NK-92 (cell line): ENCODE data around the gene WDFY4.

Experiments
- DNase-seq: peaks from one replicate; lab custom pipeline; 2025; ENCODE audit not compliant: unreplicated experiment; lab: John Stamatoyannopoulos, UW

Gene WDFY4

DNA sequence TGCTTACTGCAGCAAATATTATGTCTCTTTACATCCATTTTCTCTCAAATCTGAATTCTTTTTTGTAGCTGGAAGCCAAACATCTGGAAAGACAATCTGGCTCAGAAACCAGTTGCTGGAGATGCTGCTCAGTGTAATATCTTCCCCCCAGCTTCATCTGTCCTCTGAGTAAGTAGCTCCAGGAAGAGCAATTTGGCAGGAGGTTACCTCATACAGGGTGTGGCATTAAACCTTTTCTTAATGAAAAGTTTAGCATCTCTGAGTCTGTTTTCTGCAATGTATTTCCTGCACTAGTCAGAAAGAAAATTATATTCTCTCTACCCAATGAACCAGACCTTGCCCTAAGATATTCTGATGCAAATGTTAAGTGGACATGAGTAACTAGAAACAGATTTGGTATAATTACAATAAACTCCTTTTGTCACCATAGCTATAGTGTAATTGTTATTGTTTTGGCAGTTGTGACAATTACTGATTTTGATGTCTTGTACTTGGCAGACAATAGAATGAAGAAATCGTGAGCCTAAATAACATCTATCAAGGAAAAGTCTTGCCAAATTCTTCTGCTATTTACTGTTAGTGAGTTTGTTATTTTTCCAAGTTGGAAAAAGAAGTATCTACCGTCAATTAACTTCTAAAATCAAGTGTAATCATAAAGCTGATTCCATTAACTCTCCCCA lies 123.3 kb downstream of the WDFY4 start:
- no peak for DNase-seq

DNA sequence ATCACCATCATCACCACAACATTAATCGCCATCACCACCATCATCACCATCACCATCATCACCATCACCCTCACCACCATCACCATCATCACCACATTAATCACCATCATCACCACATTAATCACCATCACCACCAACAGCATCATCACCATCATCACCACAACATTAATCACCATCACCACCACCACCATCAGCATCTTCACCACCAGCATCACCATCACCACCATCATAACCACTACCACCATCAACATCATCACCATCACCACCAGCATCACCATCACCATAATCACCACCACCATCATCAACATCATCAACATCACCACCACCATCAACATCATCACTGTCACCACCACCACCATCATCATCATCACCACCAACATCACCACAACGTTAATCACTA lies 124.6 kb downstream of the WDFY4 start:
- DNase-seq = no peak

DNA sequence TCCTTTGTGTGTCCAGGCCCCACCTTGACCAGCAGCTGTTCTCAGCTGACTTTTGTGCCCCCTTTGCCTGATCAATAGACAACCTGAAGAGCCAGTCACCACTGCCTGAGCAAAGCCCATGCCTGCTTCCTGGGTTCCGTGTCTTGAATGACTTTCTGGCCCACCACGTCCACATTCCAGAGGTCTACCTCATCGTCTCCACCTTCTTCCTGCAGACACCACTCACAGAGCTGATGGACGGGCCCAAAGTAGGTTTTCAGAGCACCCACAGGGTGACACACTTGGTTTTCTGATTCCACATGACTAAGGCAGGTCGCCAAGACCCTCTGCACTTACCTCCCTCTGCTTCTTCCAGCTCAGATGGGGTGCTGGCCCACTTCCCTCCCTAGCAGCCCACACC lies 126.8 kb downstream of the WDFY4 start:
- no peak for DNase-seq

DNA sequence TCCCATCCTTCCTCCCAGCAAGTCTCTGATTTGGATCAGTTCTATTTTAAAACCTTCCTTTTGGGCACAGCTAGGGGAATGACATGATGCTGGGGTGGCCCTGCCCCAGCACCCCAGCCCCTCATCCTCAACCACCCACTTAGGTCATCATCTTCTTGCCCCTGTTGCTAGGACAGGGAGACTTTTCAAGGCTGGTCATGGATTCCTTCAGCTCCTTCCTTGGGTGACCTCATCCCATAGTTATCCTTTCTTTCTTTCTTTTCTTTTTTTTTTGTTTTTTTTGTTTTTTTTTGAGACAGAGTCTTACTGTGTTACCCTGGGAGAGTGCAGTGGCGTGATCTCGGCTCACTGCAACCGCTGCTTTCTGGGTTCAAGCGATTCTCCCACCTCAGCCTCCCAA lies 127.2 kb downstream of the WDFY4 start:
- DNase-seq = no peak

DNA sequence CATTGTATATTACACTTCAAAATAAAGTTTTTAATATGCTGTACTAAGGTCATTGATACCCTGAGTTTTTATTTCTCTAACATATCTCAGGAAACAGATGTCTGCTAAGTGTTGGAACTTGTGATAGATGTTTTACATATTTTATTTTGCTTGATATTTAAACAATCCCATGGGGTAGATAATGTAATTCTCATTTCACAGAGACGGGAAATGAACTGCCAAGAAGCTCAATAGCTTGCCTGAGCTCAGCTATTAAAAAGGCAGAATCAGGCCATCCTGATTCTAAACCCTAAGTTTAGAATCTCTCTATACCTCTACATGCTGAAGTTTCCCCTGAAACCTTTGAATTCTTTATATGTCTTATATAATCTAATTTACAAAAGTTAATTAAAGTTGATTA lies 128.6 kb downstream of the WDFY4 start:
- DNase-seq = no peak

DNA sequence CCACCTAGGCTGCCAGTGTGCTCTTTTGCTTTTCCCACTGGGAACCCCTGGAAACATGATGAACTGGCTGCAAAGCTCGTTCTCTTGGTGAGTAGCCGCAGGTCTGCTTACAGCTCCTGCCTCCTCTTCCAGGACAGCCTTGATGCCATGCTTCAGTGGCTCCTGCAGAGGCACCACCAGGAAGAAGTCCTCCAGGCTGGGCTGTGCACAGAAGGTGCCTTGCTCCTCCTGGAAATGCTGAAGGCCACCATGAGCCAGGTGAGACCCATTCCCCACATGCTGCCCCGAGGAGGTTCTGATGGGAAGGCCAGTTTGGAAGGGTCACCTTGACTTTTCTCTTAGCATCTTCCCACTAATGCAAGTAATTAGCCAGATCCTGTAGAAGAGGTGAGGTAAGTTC lies 129.2 kb downstream of the WDFY4 start:
- DNase-seq = no peak

DNA sequence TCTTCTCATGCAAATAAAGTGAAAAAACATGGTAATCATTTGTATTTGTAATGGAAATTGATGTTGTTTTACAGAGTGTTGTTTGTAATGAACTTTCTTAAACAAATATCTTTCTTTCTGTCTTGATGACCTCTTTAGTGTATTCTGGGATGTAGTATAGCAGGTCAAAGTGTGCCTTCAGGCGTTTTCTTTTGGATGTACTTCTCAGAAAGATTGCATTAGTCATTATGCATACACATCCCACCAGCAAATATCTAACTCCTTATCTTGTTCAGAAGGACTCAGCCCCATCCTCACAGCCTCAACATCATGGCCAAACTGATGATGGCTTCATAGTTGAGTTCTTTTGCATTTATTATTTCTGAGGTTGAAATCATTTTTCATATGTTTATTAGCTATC lies 130.3 kb downstream of the WDFY4 start:
- DNase-seq = no peak

DNA sequence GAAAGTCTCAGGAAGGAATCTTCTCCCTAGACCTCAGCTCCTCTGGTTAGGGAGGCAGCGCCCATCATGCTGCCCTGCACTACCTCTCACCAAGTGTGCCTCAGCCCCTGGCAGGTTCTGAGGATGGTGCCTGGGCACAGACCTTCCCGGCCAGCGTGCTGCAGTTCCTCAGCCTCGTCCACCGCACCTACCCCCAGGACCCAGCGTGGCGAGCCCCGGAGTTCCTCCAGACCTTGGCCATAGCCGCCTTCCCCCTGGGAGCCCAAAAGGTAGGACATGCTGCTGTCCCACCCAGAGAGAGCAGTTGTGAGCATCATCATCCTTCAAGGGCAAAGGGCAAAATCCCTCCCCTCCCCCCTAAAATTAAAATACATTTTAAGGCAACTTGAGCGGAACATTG lies 132.5 kb downstream of the WDFY4 start:
- DNase-seq = no peak

DNA sequence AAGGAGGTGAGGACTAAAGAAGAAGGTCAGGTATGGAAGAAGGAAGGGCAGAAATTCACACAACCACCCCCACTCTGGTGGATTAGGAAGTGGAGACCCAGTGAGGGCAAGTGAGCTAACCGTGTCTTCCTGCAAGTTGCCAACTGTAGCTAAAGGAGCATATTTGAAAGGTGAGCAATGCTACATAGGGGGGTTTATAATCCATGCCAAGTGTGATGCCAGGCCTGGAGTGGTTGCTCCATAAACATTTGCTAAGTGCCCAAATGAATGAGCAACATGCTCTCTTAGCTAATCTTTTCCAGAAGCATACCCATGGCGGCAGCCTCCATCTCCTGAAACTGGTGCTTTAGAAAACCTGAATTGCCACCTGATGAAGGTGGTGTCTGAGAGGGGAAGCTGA lies 133.4 kb downstream of the WDFY4 start:
- no peak for DNase-seq

DNA sequence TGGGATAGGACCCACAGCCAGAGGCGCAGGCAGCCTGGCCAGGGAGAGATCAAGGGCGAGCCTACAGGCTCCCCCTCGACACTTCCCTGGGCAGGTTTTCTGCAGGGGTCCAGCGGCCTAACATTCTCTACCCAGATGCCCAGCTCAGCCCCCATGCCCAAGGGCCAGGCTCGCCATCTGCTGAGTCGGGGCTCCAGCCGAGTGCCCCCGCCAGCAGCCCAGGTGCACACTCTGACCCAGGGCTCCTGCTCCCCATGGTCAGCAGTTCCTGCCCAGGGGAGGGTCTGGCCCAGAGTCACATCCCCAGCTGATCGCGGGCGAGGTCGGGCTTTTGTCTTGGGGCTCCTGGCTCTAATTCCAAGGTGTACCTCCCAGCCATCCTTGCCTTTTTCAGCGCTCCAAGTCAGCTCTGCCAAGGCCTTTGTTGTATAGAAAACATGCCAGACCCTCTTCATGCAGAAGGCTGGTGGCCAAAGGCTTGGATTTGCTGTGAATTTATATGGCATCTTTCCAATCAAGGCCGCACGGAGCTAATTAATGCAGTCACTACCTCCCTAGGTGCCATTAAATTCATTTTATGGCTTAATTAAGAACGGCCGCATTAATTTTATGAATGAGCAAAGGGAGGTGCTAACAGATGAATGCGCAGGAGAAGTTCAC lies 134.3 kb downstream of the WDFY4 start:
- DNase-seq = no peak

DNA sequence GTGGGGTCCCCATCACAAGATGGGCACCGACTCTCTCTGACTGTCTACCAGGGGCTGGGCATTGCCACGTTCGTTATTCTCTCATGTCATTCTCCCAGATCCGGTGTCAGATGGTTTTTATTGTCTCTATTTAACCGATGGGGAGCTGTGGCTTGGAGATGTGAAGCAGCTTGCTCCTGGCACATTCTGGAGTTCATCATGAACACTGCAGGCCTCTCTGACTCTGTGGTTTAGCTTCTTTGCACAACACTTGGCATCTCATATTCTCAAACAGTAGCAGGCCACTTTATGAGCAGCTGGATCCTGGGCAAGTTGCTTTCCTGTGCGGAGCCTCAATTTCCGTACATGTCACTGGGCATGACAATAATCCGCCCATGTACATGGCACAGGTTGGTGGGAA lies 135.1 kb downstream of the WDFY4 start:
- DNase-seq = no peak

DNA sequence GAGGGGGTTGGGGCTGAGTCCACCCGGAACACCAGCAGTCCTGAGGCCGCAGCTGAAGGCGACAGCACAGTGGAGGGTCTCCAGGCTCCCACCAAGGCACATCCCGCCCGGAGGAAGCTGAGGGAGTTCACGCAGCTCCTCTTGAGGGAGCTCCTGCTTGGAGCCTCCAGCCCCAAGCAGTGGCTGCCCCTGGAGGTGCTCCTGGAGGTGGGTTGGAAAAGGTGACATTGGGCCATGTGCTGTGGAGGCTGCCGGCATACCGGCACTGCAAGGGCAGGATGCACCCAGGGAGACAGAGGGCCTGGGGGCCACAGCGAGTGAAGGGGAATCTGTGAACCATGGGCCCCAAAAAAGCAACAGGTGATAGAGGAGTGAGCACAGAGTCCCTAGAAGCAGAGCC lies 135.6 kb downstream of the WDFY4 start:
- no peak for DNase-seq

DNA sequence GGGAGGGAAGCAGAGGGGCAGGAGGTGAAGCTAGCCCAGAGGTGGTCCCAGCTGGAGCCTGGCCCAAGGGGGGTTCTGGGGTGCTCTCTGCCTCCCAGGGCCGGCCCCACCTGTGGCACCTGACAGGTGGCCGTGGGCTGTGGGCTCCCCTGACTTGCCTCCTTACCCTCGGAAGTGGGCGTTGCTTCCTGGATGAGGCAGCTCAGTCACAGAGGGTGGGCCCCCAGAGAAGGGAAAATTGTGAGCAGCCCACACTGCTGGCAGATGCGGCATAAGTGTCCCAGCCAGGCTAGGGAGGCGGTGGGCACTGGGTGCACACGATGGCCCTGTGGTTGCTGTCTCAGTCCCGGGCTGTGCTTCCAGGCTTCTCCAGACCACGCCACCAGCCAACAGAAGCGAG lies 136.0 kb downstream of the WDFY4 start:
- DNase-seq = no peak

DNA sequence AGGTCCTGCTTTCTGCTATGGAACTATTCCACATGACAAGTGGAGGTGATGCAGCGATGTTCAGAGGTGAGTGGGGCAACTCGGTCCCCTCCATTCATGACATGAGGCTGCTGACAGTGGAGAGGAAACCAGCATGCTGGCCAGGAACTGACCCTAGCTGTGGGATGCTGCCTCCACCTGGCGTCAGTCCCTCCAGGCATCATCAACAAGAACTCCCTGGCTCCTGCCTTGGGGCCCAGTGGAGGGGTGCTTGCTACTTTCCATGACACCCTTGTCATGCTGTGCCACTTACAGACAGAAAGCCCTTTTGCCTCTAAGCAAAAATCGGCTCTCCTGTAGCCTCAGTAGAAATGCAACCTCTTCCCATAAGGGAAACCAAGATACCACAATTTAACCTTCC lies 136.4 kb downstream of the WDFY4 start:
- DNase-seq = no peak

DNA sequence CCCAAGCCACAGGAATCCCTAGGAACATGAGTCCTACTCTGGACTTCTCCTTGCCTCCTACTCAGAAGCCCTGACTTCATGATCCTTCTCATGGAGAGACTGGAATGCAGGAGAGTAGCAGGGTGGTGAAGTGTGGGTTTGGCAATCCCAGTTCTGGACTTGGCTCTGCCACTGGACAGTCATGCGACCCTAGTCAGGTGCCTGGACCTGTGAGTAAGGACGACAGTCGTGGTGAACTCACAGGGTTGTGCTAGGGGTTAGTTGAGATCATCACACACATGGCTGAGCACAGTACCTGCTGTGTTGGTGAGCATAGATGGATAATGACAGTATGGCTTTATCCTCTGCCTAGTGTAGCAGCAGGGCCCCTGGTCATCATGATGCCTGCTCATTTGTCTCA lies 137.0 kb downstream of the WDFY4 start:
- no peak for DNase-seq

DNA sequence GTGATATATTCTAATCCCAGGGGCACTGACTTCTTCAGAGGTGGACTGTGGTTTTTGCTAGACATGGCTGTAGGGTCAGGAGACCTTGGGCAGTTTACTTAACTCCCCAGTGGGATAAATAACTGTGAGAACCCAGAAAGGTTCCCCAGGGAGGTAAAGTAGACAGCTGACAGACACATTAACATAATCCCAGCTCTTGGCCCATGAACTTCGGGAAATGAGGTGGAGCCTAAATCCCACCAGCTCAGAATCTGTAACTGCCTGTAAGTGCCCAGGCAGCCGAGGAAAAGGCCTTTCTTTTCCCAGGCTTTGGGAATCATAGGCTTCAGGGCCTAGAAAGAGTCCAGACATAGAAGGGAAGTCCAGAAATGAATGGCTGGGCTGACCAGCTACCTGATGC lies 149.0 kb downstream of the WDFY4 start:
- DNase-seq = no peak

DNA sequence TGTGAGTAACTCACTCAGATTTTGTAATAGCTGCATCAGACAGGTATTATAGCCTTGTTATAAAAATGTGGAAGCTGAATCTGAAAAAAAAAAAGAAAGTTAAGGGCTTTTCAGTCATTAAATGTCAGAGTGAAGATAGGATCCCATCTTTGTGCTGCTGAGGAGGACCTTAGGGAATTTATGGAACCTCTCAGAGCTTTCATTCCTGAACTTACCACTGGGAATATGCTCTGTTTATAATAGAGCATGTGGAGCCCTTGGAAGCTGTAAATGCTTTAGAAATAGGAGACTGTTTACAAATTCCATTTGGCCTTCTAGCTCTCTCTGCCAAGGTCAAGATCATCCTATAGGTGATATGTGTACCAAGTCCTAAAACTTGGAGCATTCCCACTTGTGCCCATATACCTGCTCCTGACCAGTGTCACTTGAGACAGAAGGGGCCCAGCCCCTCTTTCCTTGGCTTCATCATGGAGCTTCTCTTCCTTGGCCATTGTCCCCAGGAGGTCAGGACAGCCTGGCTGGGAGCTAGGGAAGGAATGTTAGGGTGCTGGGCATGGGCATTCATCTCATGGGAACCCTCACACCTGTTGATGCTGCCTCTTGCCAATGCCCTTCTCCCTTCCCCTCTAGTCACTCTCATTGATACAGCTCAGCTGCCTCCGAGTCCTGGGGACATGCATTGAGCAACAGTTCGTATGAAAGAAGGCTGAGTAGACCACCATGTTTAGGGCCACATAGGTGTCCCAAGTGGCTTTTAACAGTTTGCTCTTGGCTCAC lies 149.7 kb downstream of the WDFY4 start:
- no peak for DNase-seq

DNA sequence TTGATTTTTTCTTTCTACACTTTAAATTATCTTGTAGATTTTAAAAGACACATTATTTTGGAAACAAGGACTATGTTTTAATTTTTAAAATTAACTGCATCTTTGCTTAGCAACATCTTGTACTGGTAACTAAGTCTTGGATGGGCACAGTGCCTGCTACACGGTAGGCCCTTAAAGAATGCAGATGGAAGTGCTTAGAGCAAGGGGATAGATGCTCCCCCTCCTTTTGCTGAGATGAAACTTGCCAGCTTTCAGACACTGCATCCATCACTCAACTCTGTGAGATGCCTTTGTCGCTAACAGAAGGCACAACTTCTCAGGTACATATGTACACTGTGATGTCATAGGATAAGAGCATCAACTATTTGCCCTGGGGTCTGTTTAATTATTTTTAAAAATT lies 151.1 kb downstream of the WDFY4 start:
- no peak for DNase-seq

DNA sequence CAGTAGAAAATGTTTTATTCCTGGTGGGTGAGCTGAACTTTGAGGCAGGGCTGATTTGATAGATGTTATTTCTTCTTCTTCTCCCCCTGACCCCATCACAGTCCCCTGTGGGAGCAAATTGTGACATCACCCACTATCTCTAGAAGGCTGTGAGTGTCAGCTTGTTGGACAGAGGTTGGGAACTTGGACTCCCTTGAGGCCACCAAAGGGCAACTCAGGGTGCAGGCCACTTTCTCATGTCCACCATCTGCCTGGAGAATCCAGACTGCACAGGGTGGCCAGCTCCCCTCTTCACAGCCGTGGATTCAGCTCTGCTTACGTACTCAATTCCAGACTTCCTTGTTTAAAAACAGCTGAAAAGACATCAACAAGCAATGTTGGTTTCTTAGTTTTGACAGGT lies 151.9 kb downstream of the WDFY4 start:
- DNase-seq = no peak

DNA sequence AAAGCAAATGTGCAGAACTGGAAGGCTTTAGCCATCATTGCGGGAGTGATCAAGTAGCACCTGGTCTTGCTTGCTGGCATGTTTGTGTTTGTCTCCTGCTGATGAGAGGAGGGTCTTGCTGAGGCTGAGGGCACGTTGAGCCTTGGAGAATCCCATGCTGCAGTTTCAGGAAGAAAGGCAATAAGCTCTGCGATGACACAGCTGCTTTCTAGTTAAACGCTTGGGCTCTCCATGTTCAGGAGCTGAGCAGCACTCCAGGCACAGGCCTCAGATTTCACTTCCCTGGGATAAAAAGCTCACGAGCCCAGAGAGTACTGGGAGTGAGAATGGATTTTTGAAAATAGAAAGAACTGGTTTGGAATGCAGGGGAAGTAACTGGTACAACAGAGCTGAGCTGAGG lies 154.2 kb downstream of the WDFY4 start:
- DNase-seq = no peak

DNA sequence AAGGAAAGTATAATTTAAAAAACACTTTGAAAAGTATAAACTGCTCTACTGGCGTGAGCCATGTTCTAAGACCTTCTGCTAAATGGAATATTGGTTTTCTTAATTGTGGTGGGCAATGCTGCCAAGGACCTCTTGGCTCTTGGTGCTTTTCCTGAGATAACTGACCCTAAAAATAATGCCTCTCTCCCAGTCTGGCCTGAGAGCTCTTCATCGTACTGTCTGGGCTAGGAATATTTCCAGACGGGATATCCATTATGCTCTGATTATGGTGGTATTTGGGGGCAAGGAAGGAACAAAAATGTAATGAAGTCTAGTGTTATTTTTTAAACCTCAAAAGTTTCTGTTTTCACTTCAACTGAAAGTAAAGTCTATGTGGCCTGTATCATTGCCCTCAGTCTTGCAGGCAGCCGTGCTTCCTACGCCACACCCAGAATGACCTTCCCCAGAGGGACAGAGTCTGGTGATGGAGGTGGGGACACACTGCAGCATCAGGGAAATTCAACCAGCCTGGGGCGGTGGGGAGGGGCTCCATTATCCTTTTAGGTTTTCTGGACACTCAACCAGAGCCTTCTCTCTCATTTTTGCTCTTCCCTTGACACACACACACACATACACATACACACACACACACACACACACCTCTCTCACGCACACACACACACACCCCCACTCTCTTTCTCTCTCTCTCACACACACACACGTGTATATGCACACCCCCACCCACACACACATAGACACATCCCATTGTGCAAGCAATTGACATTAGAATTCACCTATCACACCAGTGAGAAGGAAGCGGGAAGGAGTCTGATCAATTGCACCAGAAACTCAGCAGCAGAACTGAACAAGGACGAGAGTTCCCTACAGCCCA lies 155.4 kb downstream of the WDFY4 start:
- no peak for DNase-seq
